SU-DHL-6 (cell line): ENCODE results near the gene ZNF343.

ENCODE experiments used
- EZH2phosphoT487 ChIP-seq: fragments of 200-600 bp; sonication (generic), shearing (Covaris generic); conservative IDR thresholded peaks from 2 replicates; pipeline ENCODE4 v1.6.1; 2018; ENCODE audit warnings: mild to moderate bottlenecking, antibody characterized with exemption, low read length, moderate library complexity, mixed read lengths
- TF ChIP-seq, protein P1 (sequence below): fragments of 200-600 bp; sonication (generic); IDR thresholded peaks from one replicate; pipeline ENCODE4 v1.5.1; 2017; ENCODE audit warnings: antibody characterized with exemption, mild to moderate bottlenecking, low read length, moderate library complexity; ENCODE audit not compliant: insufficient read depth, poor library complexity, severe bottlenecking

DNA sequence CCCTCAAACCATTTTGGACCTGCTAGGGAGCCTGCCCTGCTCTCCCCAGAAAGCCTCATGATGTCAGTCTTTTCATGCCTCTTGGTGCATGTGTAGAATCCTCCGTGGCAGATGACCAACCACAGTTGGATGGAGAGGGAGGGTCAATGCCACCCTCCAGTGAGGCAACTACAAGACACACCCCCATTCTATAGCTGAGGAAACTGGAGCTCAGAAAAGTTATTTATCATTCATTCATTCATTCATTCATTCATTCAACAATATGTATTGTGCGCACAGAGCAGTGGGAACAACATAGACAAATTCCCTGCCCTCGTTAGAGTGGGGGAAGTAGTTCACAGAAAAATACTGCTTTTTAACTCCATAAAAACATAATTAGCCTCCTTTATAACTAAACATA lies 54.9 kb downstream of the ZNF343 start:
- TF ChIP-seq, protein P1, sequence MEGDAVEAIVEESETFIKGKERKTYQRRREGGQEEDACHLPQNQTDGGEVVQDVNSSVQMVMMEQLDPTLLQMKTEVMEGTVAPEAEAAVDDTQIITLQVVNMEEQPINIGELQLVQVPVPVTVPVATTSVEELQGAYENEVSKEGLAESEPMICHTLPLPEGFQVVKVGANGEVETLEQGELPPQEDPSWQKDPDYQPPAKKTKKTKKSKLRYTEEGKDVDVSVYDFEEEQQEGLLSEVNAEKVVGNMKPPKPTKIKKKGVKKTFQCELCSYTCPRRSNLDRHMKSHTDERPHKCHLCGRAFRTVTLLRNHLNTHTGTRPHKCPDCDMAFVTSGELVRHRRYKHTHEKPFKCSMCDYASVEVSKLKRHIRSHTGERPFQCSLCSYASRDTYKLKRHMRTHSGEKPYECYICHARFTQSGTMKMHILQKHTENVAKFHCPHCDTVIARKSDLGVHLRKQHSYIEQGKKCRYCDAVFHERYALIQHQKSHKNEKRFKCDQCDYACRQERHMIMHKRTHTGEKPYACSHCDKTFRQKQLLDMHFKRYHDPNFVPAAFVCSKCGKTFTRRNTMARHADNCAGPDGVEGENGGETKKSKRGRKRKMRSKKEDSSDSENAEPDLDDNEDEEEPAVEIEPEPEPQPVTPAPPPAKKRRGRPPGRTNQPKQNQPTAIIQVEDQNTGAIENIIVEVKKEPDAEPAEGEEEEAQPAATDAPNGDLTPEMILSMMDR, result no peak
- no peak for TF ChIP-seq EZH2phosphoT487
